Right renal pelvis (tissue), 4 donors: Measurements from ENCODE around the gene MCTP1. TPM values are rescaled to one million over a fixed set of nuclear protein-coding genes. Genes with fewer than 3 reads are reported as not detected.

Experiments
- DNase-seq, 4 donors: peaks; one replicate each; pipeline ENCODE4 v3.0.0-alpha.2; 2013; ENCODE audit warnings: low read depth in 4 of 4, low spot score in 3 of 4, missing footprints in 1 of 4
- polyA plus RNA-seq, 4 donors: library from polyadenylated mRNA; unstranded; fragments of 120-200 nt; gene quantifications; one replicate each; pipeline ENCODE4 v1.2.1, GENCODE V29; 2013; ENCODE audit not compliant: insufficient read length in 4 of 4

The MCTP1 gene
- polyA plus RNA-seq, 4 donors = 4.5 to 7.3 (median 6.1) TPM

- DNase-seq = no peak
These were observed 150.6 kb downstream of the MCTP1 start for GRCh38 chr5:95134326-95134725.

- no peak for DNase-seq
These were observed 152.8 kb downstream of the MCTP1 start for GRCh38 chr5:95132096-95132495.

- DNase-seq = no peak
These were observed 154.0 kb downstream of the MCTP1 start for GRCh38 chr5:95130941-95131340.

GRCh38 chr5:95124731-95125130 is 160.2 kb downstream of the MCTP1 start:
- DNase-seq = no peak

GRCh38 chr5:95124101-95124500 is 160.8 kb downstream of the MCTP1 start:
- no peak for DNase-seq

- no peak for DNase-seq
These were observed 170.0 kb downstream of the MCTP1 start for GRCh38 chr5:95114902-95115301.

GRCh38 chr5:95114305-95114704 is 170.6 kb downstream of the MCTP1 start:
- no peak for DNase-seq

GRCh38 chr5:95113489-95113888 is 171.4 kb downstream of the MCTP1 start:
- no peak for DNase-seq

GRCh38 chr5:95111141-95111540 is 173.8 kb downstream of the MCTP1 start:
- DNase-seq = no peak

GRCh38 chr5:95110118-95110517 is 174.8 kb downstream of the MCTP1 start:
- no peak for DNase-seq

GRCh38 chr5:95107138-95107537 is 177.8 kb downstream of the MCTP1 start:
- DNase-seq = no peak

GRCh38 chr5:95105638-95106037 is 179.3 kb downstream of the MCTP1 start:
- DNase-seq = no peak

GRCh38 chr5:95102687-95103086 is 182.2 kb downstream of the MCTP1 start:
- DNase-seq = no peak

- no peak for DNase-seq
These were observed 182.8 kb downstream of the MCTP1 start for GRCh38 chr5:95102080-95102479.

GRCh38 chr5:95100551-95100950 is 184.3 kb downstream of the MCTP1 start:
- no peak for DNase-seq

- no peak for DNase-seq
These were observed 186.9 kb downstream of the MCTP1 start for GRCh38 chr5:95098012-95098411.

GRCh38 chr5:95093211-95093610 is 191.7 kb downstream of the MCTP1 start:
- DNase-seq = no peak

- no peak for DNase-seq
These were observed 194.1 kb downstream of the MCTP1 start for GRCh38 chr5:95090774-95091173.

GRCh38 chr5:95087816-95088317 is 197.0 kb downstream of the MCTP1 start:
- no peak for DNase-seq

GRCh38 chr5:95086927-95087815 is 197.7 kb downstream of the MCTP1 start:
- DNase-seq = no peak

GRCh38 chr5:95084757-95085156 is 200.1 kb downstream of the MCTP1 start:
- DNase-seq = no peak

GRCh38 chr5:95083606-95084005 is 201.3 kb downstream of the MCTP1 start:
- no peak for DNase-seq
